Bronchial epithelial cell (primary cell): ENCODE measurements around the gene KLHL35. TPM values are rescaled to one million over a fixed set of nuclear protein-coding genes. Genes with fewer than 3 reads are reported as not detected.

Experiments used
- DNase-seq: peaks from one replicate; pipeline ENCODE4 v3.0.0-alpha.2; 2010; ENCODE audit warnings: low read depth
- FAIRE-seq: peaks from 2 replicates; lab custom pipeline; 2011; peaks lifted over from hg19 to GRCh38; lab: Jason Lieb, UNC
- H3K27me3 ChIP-seq: 2 replicates; pipeline ENCODE4 v1.5.1; 2011; ENCODE audit warnings: low read length; ENCODE audit not compliant: control insufficient read depth, insufficient read depth
- H3K36me3 ChIP-seq: 2 replicates; pipeline ENCODE4 v1.5.1; 2011; ENCODE audit warnings: low read length; ENCODE audit not compliant: control insufficient read depth, insufficient read depth
- H3K4me3 ChIP-seq: 2 replicates; pipeline ENCODE4 v1.5.1; 2011; ENCODE audit warnings: mild to moderate bottlenecking, low read depth, low read length, control low read depth
- CTCF ChIP-seq: IDR thresholded peaks from 2 replicates; pipeline ENCODE4 v1.5.1; 2011; ENCODE audit warnings: mild to moderate bottlenecking, moderate library complexity, low read length, control low read depth, inconsistent platforms; ENCODE audit not compliant: insufficient read depth, severe bottlenecking
- total RNA-seq: library from RNA; depleted of rRNA; stranded (reverse); fragments of >200 nt; gene quantifications from 2 replicates; pipeline ENCODE4 v1.2.1, GENCODE V29; 2014

KLHL35 gene
- 0.79 and 1.0 TPM in 2 replicates for total RNA-seq

- H3K27me3 ChIP-seq, result peaks cover 11% of the 10 kb centered on the region
Observed at GRCh38 chr11:75432911-75433321, at the start of gene KLHL35. KLHL35 (minus strand) TSS chr11:75433203; CDS start chr11:75430629, 2,574 bp downstream.

DNA sequence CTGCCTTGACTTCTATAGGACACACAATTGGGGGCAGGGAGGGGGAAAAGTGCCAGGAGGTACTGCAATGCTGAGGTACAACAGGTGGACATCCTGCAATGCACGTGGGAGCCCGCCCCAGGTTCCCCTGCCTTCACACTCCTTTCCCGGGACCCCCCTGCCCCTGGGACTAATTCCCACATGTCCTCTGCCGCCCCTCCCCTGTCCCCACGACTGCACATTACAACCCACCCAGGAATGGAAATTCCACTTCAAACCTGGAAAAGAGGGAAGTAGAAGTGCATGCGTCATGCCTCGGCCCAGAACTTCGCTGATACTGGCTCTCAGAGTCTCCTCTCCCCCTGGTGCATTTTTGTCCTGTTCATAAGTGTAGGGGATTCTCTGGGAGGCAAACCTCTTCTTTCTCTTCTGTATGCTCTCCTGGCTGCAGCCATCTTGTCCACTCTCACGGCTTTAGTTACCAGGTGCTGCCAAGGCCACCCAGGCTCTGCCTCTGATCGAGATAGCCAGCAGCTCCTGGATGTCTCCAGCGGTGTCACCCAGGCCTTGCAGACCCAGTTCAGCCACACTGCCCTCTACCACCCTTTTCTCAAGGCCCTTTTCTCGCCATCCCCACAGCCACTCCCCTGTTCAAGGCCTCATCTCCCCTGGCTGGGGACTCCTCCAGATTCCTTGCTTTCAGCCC is 49.1 kb upstream of the KLHL35 start:
- DNase-seq (no peak), FAIRE-seq (no peak)
- Histone ChIP-seq H3K4me3 (no peak overlapping the region), H3K36me3 (no peaks in the 10 kb centered on the region), H3K27me3 (no peaks in the 10 kb centered on the region)
- TF ChIP-seq CTCF, result no peak

More at GRCh38 chr11:75432911-75433321, at the start of gene KLHL35:
- H3K36me3 ChIP-seq, result no peaks in the 10 kb centered on the region
- FAIRE-seq, result no peak
- no peak for TF ChIP-seq CTCF
- DNase-seq, result no peak
- H3K4me3 ChIP-seq, result no peak within 1 kb of the TSS

DNA sequence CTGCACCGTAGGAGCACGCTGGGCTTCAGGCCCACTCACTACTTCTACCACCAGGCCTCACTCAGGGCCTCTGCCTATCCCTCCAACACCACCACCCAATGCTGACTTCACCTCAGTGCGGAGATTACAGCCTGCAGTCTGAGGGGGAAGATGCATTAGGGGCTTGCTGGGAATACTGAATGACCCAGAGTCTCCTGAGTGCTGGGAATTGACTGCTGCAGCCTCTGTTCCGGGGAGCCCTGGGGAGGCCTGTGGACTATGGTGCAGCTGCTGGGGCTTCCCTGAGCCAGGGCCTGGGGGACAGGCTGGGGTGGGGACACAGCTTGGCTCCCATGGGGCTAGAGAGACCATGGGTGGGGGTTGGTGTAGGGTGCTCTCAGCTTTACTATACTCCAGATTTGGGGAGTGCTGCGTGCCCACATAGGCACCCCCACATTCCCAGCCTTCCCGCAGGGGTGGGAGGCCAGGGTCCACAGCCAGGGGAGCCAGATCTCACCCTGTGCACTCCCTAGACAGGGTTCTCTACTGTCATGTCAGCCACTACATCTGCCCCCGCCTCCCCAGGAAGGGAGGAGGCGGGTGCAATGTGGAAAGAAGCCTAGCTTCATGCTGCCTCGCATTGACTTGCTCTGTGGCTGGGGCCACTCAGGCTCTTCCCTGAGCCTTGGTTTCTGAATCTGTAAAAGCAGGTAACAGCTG is 48.4 kb upstream of the KLHL35 start:
- H3K4me3 ChIP-seq, result no peak overlapping the region
- DNase-seq (no peak), FAIRE-seq (no peak)
- no peak for TF ChIP-seq CTCF
- H3K36me3 ChIP-seq, result no peaks in the 10 kb centered on the region
- no peaks in the 10 kb centered on the region for H3K27me3 ChIP-seq

- Histone ChIP-seq H3K36me3 (no peaks in the 10 kb centered on the region), H3K27me3 (no peaks in the 10 kb centered on the region), H3K4me3 (no peak overlapping the region)
- FAIRE-seq (no peak), DNase-seq (no peak)
- no peak for TF ChIP-seq CTCF
Observed at GRCh38 chr11:75480185-75481175, 47.5 kb upstream of the KLHL35 start.

GRCh38 chr11:75479597-75480145 is 46.7 kb upstream of the KLHL35 start:
- H3K36me3 ChIP-seq, result no peaks in the 10 kb centered on the region
- TF ChIP-seq CTCF, result no peak
- H3K4me3 ChIP-seq, result no peak overlapping the region
- FAIRE-seq (no peak), DNase-seq (no peak)
- no peaks in the 10 kb centered on the region for H3K27me3 ChIP-seq
